Measurements from ENCODE around the gene HOMER3. TPM values are rescaled to one million over a fixed set of nuclear protein-coding genes. Genes with fewer than 3 reads are reported as not detected.

The HOMER3 gene
- total and polyA plus RNA-seq, 10 of the 15 experiments (the other 5 are each of a cell fraction or from before 2014, with no cell fraction given): 0.18 to 10.6 (median 0.50) TPM; not detected in 2

DNA sequence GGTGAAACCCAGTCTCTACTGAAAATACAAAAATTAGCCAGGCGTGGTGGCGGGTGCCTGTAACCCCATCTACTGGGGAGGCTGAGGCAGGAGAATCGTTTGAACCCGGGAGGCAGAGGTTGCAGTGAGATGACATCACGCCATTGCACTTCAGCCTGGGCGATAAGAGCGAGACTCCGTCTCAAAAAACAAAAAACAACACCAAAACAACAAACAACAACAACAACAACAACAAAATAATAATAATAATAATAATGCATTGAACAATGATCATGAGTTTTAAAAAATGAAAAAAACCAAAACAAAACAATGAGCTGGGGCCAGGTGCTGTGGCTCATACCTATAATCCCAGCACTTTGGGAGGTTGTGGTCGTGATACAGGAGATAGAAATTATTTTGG lies 23.1 kb upstream of the HOMER3 start:
- H4K20me1 ChIP-seq (ENCODE audit: control insufficient read depth, insufficient read depth): no peaks in the 10 kb centered on the region
- no peak overlapping the region for H2AFZ ChIP-seq (ENCODE audit: control insufficient read depth, low read depth, low read length)
- BruUV-seq (replicated peaks): no TSS peak
- H3K79me2 ChIP-seq (ENCODE audit: control insufficient read depth, insufficient read depth, low read length): no peaks in the 10 kb centered on the region
- intact Hi-C loops (cut with micrococcal nuclease; ENCODE audit: unreplicated experiment) (no loop called here), in situ Hi-C loops (cut with MboI) (no loop called here)
- POLR2A ChIA-PET: no interaction called here
- H3K9ac ChIP-seq (ENCODE audit: control insufficient read depth, insufficient read depth, low read length): no peak overlapping the region
- no peak overlapping the region for H3K27ac ChIP-seq (ENCODE audit: control insufficient read depth, insufficient read depth)
- H3K27me3 ChIP-seq (replicated peaks in 1 of 2; ENCODE audit: control insufficient read depth in 2 of 2, insufficient read depth in 2 of 2, low read length in 1 of 2): no peaks in the 10 kb centered on the region
- H3K4me3 ChIP-seq: no peak overlapping the region
- ATAC-seq (no peak), DNase-seq (ENCODE audit: low read depth, low spot score) (no peak), FAIRE-seq (no peak)
- TF ChIP-seq NRF1 (conservative IDR thresholded peaks at IDR 0.05; ENCODE audit: low read depth, low read length): no peak
- no peak for TF ChIP-seq ESRRA (IDR thresholded peaks at IDR 0.05; ENCODE audit: low read length)
- TF ChIP-seq, protein P1, sequence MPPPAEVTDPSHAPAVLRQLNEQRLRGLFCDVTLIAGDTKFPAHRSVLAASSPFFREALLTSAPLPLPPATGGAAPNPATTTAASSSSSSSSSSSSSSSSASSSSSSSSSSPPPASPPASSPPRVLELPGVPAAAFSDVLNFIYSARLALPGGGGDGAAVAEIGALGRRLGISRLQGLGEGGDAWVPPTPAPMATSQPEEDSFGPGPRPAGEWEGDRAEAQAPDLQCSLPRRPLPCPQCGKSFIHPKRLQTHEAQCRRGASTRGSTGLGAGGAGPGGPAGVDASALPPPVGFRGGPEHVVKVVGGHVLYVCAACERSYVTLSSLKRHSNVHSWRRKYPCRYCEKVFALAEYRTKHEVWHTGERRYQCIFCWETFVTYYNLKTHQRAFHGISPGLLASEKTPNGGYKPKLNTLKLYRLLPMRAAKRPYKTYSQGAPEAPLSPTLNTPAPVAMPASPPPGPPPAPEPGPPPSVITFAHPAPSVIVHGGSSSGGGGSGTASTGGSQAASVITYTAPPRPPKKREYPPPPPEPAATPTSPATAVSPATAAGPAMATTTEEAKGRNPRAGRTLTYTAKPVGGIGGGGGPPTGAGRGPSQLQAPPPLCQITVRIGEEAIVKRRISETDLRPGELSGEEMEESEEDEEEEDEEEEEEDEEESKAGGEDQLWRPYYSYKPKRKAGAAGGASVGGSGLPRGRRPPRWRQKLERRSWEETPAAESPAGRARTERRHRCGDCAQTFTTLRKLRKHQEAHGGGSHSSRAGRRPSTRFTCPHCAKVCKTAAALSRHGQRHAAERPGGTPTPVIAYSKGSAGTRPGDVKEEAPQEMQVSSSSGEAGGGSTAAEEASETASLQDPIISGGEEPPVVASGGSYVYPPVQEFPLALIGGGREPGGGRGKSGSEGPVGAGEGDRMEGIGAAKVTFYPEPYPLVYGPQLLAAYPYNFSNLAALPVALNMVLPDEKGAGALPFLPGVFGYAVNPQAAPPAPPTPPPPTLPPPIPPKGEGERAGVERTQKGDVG (CRISPR knock-in tag; IDR thresholded peaks at IDR 0.05): no peak
- TF ChIP-seq, protein P2, sequence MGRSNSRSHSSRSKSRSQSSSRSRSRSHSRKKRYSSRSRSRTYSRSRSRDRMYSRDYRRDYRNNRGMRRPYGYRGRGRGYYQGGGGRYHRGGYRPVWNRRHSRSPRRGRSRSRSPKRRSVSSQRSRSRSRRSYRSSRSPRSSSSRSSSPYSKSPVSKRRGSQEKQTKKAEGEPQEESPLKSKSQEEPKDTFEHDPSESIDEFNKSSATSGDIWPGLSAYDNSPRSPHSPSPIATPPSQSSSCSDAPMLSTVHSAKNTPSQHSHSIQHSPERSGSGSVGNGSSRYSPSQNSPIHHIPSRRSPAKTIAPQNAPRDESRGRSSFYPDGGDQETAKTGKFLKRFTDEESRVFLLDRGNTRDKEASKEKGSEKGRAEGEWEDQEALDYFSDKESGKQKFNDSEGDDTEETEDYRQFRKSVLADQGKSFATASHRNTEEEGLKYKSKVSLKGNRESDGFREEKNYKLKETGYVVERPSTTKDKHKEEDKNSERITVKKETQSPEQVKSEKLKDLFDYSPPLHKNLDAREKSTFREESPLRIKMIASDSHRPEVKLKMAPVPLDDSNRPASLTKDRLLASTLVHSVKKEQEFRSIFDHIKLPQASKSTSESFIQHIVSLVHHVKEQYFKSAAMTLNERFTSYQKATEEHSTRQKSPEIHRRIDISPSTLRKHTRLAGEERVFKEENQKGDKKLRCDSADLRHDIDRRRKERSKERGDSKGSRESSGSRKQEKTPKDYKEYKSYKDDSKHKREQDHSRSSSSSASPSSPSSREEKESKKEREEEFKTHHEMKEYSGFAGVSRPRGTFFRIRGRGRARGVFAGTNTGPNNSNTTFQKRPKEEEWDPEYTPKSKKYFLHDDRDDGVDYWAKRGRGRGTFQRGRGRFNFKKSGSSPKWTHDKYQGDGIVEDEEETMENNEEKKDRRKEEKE (IDR thresholded peaks at IDR 0.05): no peak
- TF ChIP-seq DPF2 (IDR thresholded peaks at IDR 0.05): no peak
- TF ChIP-seq KLF5 (IDR thresholded peaks at IDR 0.05; ENCODE audit: partially characterized antibody): no peak
- TF ChIP-seq MEF2A (IDR thresholded peaks at IDR 0.05; ENCODE audit: insufficient read depth, low read depth, low read length): no peak
- TF ChIP-seq RAD21 (IDR thresholded peaks at IDR 0.05; ENCODE audit: insufficient read depth, low read depth, low read length): no peak
- TF ChIP-seq, protein P3, sequence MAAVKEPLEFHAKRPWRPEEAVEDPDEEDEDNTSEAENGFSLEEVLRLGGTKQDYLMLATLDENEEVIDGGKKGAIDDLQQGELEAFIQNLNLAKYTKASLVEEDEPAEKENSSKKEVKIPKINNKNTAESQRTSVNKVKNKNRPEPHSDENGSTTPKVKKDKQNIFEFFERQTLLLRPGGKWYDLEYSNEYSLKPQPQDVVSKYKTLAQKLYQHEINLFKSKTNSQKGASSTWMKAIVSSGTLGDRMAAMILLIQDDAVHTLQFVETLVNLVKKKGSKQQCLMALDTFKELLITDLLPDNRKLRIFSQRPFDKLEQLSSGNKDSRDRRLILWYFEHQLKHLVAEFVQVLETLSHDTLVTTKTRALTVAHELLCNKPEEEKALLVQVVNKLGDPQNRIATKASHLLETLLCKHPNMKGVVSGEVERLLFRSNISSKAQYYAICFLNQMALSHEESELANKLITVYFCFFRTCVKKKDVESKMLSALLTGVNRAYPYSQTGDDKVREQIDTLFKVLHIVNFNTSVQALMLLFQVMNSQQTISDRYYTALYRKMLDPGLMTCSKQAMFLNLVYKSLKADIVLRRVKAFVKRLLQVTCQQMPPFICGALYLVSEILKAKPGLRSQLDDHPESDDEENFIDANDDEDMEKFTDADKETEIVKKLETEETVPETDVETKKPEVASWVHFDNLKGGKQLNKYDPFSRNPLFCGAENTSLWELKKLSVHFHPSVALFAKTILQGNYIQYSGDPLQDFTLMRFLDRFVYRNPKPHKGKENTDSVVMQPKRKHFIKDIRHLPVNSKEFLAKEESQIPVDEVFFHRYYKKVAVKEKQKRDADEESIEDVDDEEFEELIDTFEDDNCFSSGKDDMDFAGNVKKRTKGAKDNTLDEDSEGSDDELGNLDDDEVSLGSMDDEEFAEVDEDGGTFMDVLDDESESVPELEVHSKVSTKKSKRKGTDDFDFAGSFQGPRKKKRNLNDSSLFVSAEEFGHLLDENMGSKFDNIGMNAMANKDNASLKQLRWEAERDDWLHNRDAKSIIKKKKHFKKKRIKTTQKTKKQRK (IDR thresholded peaks at IDR 0.05; ENCODE audit: low read depth, low read length): no peak
- H3K4me2 ChIP-seq (ENCODE audit: control insufficient read depth, insufficient read depth): no peak overlapping the region
- 35% methylated on average over 9 of the region's 9 CpGs for WGBS (ENCODE audit: insufficient coverage, insufficient replicate concordance, low lambda C conversion rate, missing lambda C conversion rate)
- H3K9me3 ChIP-seq (replicated peaks; ENCODE audit: control insufficient read depth, insufficient read depth, low read length): no peaks in the 10 kb centered on the region; the same call in 2 of the 3 replicates
- no peaks in the 10 kb centered on the region for H3K4me1 ChIP-seq (ENCODE audit: control insufficient read depth, insufficient read depth, low read length)
- CTCF ChIA-PET: no interaction called here
- H3K36me3 ChIP-seq (ENCODE audit: control insufficient read depth in 2 of 2, insufficient read depth in 2 of 2, low read length in 1 of 2): no peaks in the 10 kb centered on the region
- RAD21 ChIA-PET (ENCODE audit: unreplicated experiment): no interaction called here
- SMC1A ChIA-PET (ENCODE audit: uncharacterized antibody, unreplicated experiment): no interaction called here

Measured in GM12878 (cell line).